NCI-H187 treated with DMSO at 0.1 percent for 48 hours (cell line): ENCODE data around the gene DHX16.
"Not testable (repeated sequence)": the region's sequence is repeated elsewhere in the genome, so short reads cannot be mapped to it uniquely, and the experiment has no call there.

Source experiments
- DNase-seq: peaks from one replicate; lab custom pipeline; 2025; lab: John Stamatoyannopoulos, UW

DHX16 gene

GRCh38 chr6:30672445-30673253 lies at the start of gene DHX16:
TSS of gene DHX16 (minus strand) at chr6:30673006. CDS start at chr6:30672841, 165 bp downstream.
- peak; percentile 76 for DNase-seq

- not testable (repeated sequence) for DNase-seq
Measured at GRCh38 chr6:30722025-30722279, 49.1 kb upstream of the DHX16 start.

GRCh38 chr6:30721198-30722024 lies 48.6 kb upstream of the DHX16 start:
- DNase-seq = peak; percentile 38

- no peak for DNase-seq
Measured at GRCh38 chr6:30720738-30721197, 48.0 kb upstream of the DHX16 start.

GRCh38 chr6:30719791-30720737 lies 47.3 kb upstream of the DHX16 start, which contains the start of gene TUBB:
TSS of gene TUBB (plus strand) at chr6:30720352. CDS start at chr6:30720507, 155 bp downstream.
- peak; percentile 90 for DNase-seq

GRCh38 chr6:30719356-30719755 lies 46.5 kb upstream of the DHX16 start:
- DNase-seq = no peak

- DNase-seq = not testable (repeated sequence)
Measured at GRCh38 chr6:30717845-30718720, 45.3 kb upstream of the DHX16 start.

GRCh38 chr6:30717129-30717844 lies 44.5 kb upstream of the DHX16 start, which contains the start of gene MDC1:
TSS of gene MDC1 (minus strand) at chr6:30717281. CDS start at chr6:30715175, 2,106 bp downstream.
- peak; percentile 95 for DNase-seq

GRCh38 chr6:30716879-30717128 lies 44.0 kb upstream of the DHX16 start:
- no peak for DNase-seq

- DNase-seq = no peak
Measured at GRCh38 chr6:30714263-30714662, 41.5 kb upstream of the DHX16 start.

GRCh38 chr6:30712441-30712945 lies 39.7 kb upstream of the DHX16 start:
- no peak for DNase-seq

- DNase-seq = no peak
Measured at GRCh38 chr6:30711758-30712380, 39.1 kb upstream of the DHX16 start.

- no peak for DNase-seq
Measured at GRCh38 chr6:30709101-30709868, 36.5 kb upstream of the DHX16 start.

GRCh38 chr6:30707281-30707850 lies 34.6 kb upstream of the DHX16 start:
- peak; percentile 58 for DNase-seq

GRCh38 chr6:30705620-30706019 lies 32.8 kb upstream of the DHX16 start:
- no peak for DNase-seq

- DNase-seq = no peak
Measured at GRCh38 chr6:30703821-30704220, 31.0 kb upstream of the DHX16 start.

GRCh38 chr6:30703011-30703410 lies 30.2 kb upstream of the DHX16 start:
- DNase-seq = no peak

GRCh38 chr6:30700340-30700739 lies 27.5 kb upstream of the DHX16 start:
- DNase-seq = no peak

- no peak for DNase-seq
Measured at GRCh38 chr6:30696432-30696831, 23.6 kb upstream of the DHX16 start.
